ENCODE data around the gene DSC3.

GRCh38 chr18:30997223-30997622, 45.3 kb downstream of the DSC3 start:
- TF ChIP-seq POLR2AphosphoS5 (IDR thresholded peaks at IDR 0.05; ENCODE audit: low read depth, low read length) = no peak
- TF ChIP-seq ZBTB33 (IDR thresholded peaks at IDR 0.05; ENCODE audit: extremely low read depth, insufficient replicate concordance, low read length) = no peak
- TF ChIP-seq EZH2 (IDR thresholded peaks at IDR 0.05) = no peak
- no peak for TF ChIP-seq CTCF (IDR thresholded peaks at IDR 0.05 in 2 of 3, conservative IDR thresholded peaks at IDR 0.05 in 1 of 3; ENCODE audit: borderline replicate concordance in 1 of 3, insufficient read depth in 1 of 3, low read depth in 2 of 3, low read length in 2 of 3)
- no peak for TF ChIP-seq POLR2A (IDR thresholded peaks at IDR 0.05; ENCODE audit: borderline replicate concordance, extremely low read depth, insufficient read depth, insufficient read length)
